KMS-11 (cell line): ENCODE data around the gene FAM163A.

Experiments
- H2AFZ ChIP-seq: fragments of 200-600 bp; sonication (generic); 2 replicates; pipeline ENCODE4 v1.6.1; 2016; ENCODE audit warnings: antibody characterized with exemption, mixed run types, low read depth
- H3K27ac ChIP-seq: fragments of 200-600 bp; sonication (generic); 2 replicates; pipeline ENCODE4 v1.6.1; 2016; ENCODE audit warnings: mild to moderate bottlenecking, mixed run types
- H3K27me3 ChIP-seq: fragments of 200-600 bp; sonication (generic); 2 replicates; pipeline ENCODE4 v1.6.1; 2017; ENCODE audit warnings: mild to moderate bottlenecking, low read depth, mixed run types, moderate library complexity; ENCODE audit not compliant: insufficient read depth
- H3K36me3 ChIP-seq: fragments of 200-600 bp; sonication (generic); 2 replicates; pipeline ENCODE4 v1.6.1; 2017; ENCODE audit warnings: mild to moderate bottlenecking, mixed run types; ENCODE audit not compliant: insufficient read depth
- H3K4me1 ChIP-seq: fragments of 200-600 bp; sonication (generic); 2 replicates; pipeline ENCODE4 v1.6.1; 2016; ENCODE audit warnings: mild to moderate bottlenecking, low read depth, mixed run types; ENCODE audit not compliant: poor library complexity, severe bottlenecking
- H3K4me2 ChIP-seq: fragments of 200-600 bp; sonication (generic); 2 replicates; pipeline ENCODE4 v1.7.0; 2016; ENCODE audit warnings: mild to moderate bottlenecking, mixed run types
- H3K4me3 ChIP-seq: fragments of 200-600 bp; sonication (generic); IDR thresholded peaks from 2 replicates; pipeline ENCODE4 v1.6.1; 2017; ENCODE audit warnings: low read depth, low read length, mixed read lengths; ENCODE audit not compliant: insufficient read depth
- H3K79me2 ChIP-seq: fragments of 200-600 bp; sonication (generic); 2 replicates; pipeline ENCODE4 v1.6.1; 2016; ENCODE audit warnings: low read depth, mixed run types; ENCODE audit not compliant: insufficient read depth
- H3K9ac ChIP-seq: fragments of 200-600 bp; sonication (generic); 2 replicates; pipeline ENCODE4 v1.6.1; 2016; ENCODE audit warnings: mild to moderate bottlenecking, mixed run types
- H4K20me1 ChIP-seq: fragments of 200-600 bp; sonication (generic); 2 replicates; pipeline ENCODE4 v1.6.1; 2016; ENCODE audit warnings: mild to moderate bottlenecking, mixed run types; ENCODE audit not compliant: insufficient read depth
- TF ChIP-seq, protein P1 (sequence below): fragments of 200-600 bp; sonication (generic); conservative IDR thresholded peaks from 2 replicates; pipeline ENCODE4 v1.6.1; 2017; ENCODE audit warnings: low read depth, mild to moderate bottlenecking, antibody characterized with exemption, low read length, moderate library complexity, mixed read lengths

The FAM163A gene

DNA sequence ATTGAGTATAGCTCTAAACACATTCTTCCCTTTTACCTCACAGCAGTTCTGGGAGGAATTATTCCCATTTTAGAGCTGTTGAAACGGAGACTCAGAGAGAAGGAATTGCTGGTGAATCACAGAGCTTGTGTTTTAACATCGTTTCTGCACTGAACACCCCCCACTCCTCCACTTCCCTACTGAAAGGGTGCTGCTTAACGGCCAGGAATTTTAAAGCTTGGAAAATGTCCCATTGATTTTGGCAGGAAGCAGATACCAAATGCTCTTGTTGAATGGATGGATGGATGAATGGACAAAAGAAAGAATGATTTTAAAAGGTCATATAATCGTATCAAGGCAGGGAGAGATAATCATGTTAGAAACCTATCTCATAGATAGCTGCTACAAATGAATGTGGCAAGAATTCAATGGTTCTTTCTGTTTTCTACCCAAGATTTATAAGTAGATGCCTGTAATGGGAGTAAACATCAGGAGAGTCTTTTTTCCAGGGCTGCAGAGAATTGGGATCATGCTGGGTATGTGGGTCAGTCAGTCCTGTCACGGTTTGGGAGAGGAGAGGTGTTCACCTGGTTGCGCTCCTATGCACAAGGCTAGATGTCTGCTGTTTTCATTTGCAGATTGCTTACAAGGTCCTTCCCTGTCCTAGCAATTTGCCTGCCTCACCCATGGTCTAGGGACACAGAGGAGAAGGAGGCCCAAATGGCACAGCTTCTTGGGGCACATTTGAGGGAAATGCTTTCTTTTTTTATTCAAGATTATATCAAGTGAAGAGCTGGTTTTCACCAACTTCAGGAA, 19.0 kb downstream of the FAM163A start:
- no peak overlapping the region for H3K4me3 ChIP-seq
- H2AFZ ChIP-seq, result no peak overlapping the region

DNA sequence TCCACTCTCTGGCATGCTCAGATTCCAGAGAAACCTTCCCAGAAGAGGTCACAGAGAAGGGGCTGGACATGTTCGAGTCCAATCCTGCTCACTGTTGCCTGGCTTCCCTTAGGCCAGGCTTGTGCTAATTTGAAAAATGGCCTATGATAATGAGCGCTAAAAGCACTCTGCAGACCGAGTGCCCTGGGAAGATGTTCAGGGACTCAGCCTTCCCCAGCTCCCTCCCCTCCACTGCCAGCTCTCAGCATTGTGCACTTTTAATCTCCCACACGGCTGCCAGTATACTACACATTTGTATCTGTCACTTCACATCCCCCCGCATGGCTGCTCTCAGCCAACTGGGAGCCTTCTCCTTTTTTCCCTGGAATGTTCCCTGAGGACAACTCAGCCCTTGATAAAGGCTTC, 24.1 kb downstream of the FAM163A start:
- no peak overlapping the region for H3K27ac ChIP-seq
- TF ChIP-seq, protein P1, sequence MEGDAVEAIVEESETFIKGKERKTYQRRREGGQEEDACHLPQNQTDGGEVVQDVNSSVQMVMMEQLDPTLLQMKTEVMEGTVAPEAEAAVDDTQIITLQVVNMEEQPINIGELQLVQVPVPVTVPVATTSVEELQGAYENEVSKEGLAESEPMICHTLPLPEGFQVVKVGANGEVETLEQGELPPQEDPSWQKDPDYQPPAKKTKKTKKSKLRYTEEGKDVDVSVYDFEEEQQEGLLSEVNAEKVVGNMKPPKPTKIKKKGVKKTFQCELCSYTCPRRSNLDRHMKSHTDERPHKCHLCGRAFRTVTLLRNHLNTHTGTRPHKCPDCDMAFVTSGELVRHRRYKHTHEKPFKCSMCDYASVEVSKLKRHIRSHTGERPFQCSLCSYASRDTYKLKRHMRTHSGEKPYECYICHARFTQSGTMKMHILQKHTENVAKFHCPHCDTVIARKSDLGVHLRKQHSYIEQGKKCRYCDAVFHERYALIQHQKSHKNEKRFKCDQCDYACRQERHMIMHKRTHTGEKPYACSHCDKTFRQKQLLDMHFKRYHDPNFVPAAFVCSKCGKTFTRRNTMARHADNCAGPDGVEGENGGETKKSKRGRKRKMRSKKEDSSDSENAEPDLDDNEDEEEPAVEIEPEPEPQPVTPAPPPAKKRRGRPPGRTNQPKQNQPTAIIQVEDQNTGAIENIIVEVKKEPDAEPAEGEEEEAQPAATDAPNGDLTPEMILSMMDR, result no peak
- no peaks in the 10 kb centered on the region for H3K4me1 ChIP-seq
- H3K4me2 ChIP-seq, result no peak overlapping the region
- H3K79me2 ChIP-seq, result no peaks in the 10 kb centered on the region
- no peak overlapping the region for H3K9ac ChIP-seq
- H3K4me3 ChIP-seq, result no peak overlapping the region
- no peaks in the 10 kb centered on the region for H4K20me1 ChIP-seq
- no peak overlapping the region for H2AFZ ChIP-seq
- H3K27me3 ChIP-seq, result no peaks in the 10 kb centered on the region
- no peaks in the 10 kb centered on the region for H3K36me3 ChIP-seq

More for the DNA sequence above, 19.0 kb downstream of the FAM163A start:
- no peaks in the 10 kb centered on the region for H3K79me2 ChIP-seq
- H4K20me1 ChIP-seq, result no peaks in the 10 kb centered on the region
- no peak overlapping the region for H3K4me2 ChIP-seq
- no peaks in the 10 kb centered on the region for H3K27me3 ChIP-seq
- no peaks in the 10 kb centered on the region for H3K4me1 ChIP-seq
- no peaks in the 10 kb centered on the region for H3K36me3 ChIP-seq
- TF ChIP-seq, protein P1, result no peak
- no peak overlapping the region for H3K9ac ChIP-seq
- H3K27ac ChIP-seq, result no peak overlapping the region

DNA sequence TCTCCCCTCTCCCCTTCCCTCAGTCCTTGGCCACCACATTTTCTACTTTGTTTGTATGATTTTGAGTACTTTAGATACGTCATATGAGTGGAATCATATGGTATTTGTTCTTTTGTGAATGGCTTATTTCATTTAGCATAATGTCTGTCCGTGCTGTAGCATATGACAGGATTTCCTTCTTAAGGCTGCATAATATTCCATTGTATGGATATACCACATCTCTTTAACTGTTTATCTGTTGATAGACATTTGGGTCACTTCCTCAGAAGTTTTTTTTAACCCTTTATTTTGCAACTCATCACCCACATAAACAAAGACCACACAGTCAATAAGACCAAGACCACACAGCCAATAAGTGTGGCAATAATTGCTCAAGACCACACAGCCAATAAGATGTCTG, 24.9 kb downstream of the FAM163A start:
- no peak overlapping the region for H2AFZ ChIP-seq
- no peaks in the 10 kb centered on the region for H3K4me1 ChIP-seq
- TF ChIP-seq, protein P1, result no peak
- H3K27me3 ChIP-seq, result no peaks in the 10 kb centered on the region
- H3K27ac ChIP-seq, result no peak overlapping the region
- no peaks in the 10 kb centered on the region for H4K20me1 ChIP-seq
- H3K9ac ChIP-seq, result no peak overlapping the region
- no peaks in the 10 kb centered on the region for H3K36me3 ChIP-seq
- no peak overlapping the region for H3K4me3 ChIP-seq
- no peaks in the 10 kb centered on the region for H3K79me2 ChIP-seq
- H3K4me2 ChIP-seq, result no peak overlapping the region

DNA sequence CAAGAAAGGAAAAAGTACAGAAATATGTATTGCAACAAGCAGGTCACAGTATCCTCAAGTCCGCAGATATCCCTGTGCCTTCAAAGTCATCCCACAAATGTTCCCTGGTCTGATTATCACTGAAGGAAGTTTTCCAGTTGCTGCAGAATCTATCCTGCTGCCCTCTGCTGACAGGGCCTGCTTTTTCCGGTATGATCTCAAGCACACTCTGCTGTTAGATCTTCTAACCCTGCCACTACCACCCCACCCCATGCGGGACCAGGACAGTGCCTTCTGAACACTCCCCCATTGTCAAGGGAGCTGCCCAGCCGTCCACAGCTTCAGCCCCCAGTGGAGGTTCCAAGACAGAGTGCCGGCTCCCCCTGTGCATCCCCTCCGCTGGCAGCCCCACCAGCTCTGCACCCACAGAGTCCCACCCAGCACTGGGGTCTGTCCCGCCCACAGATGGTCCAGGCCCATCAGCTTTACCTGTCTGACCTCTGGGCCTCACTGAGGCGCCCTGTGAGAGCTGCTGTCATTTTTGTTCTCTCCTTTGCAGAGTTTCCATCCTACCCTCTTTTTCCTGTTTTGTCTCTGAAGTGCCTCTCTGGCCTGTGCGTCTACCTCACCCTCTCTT, 27.9 kb downstream of the FAM163A start:
- TF ChIP-seq, protein P1, result no peak
- Histone ChIP-seq H3K4me2 (no peak overlapping the region), H3K36me3 (no peaks in the 10 kb centered on the region)

More for the DNA sequence above, 27.9 kb downstream of the FAM163A start:
- H4K20me1 ChIP-seq, result no peaks in the 10 kb centered on the region
- H3K27ac ChIP-seq, result no peak overlapping the region
- H2AFZ ChIP-seq, result no peak overlapping the region
- H3K4me1 ChIP-seq, result no peaks in the 10 kb centered on the region
- no peaks in the 10 kb centered on the region for H3K79me2 ChIP-seq
- no peaks in the 10 kb centered on the region for H3K27me3 ChIP-seq
- H3K4me3 ChIP-seq, result no peak overlapping the region
- H3K9ac ChIP-seq, result no peak overlapping the region
